Measurements from ENCODE around the gene RASD2. TPM values are rescaled to one million over a fixed set of nuclear protein-coding genes. Genes with fewer than 3 reads are reported as not detected.
A peak's percentile ranks its signal among the peaks of the same experiment; 100 is the strongest.
"Not testable (repeated sequence)": the region's sequence is repeated elsewhere in the genome, so short reads cannot be mapped to it uniquely, and the experiment has no call there.

RASD2 gene
- 0.70 TPM for polyA plus RNA-seq (2013, experiment 1 of 2)
- 1.3 TPM for polyA plus RNA-seq (2013, experiment 2 of 2)

GRCh38 chr22:35540595-35541253 lies at the start of gene RASD2:
Gene RASD2 (plus strand): TSS chr22:35540831. CDS start chr22:35546810, 5,979 bp downstream.
- Histone ChIP-seq H3K9me3 (ENCODE audit: insufficient read depth, low read depth, low read length) (no peaks in the 10 kb centered on the region), H3K4me1 (ENCODE audit: insufficient read depth, low read length) (peaks cover 11% of the 10 kb centered on the region; the same call in 1 of the 2 replicates), H3K27me3 (ENCODE audit: insufficient read depth, low read length) (peaks cover 45% of the 10 kb centered on the region), H3K36me3 (ENCODE audit: insufficient read depth, low read length) (no peaks in the 10 kb centered on the region), H3K4me3 (ENCODE audit: low read length) (peak within 1 kb of the TSS; percentile 63), H3K27ac (ENCODE audit: low read depth, low read length) (no peak within 1 kb of the TSS), H3K9ac (ENCODE audit: low read depth, low read length) (peak within 1 kb of the TSS; percentile 43; the same call in 1 of the 2 replicates)
- WGBS, result under 1% methylated on average over 49 of the region's 49 CpGs

GRCh38 chr22:35491061-35491907 lies 49.3 kb upstream of the RASD2 start:
- not testable (repeated sequence) for H3K27me3 ChIP-seq (ENCODE audit: insufficient read depth, low read length); H3K9ac ChIP-seq (ENCODE audit: low read depth, low read length); H3K4me3 ChIP-seq (ENCODE audit: low read length); H3K4me1 ChIP-seq (ENCODE audit: insufficient read depth, low read length); H3K27ac ChIP-seq (ENCODE audit: low read depth, low read length); H3K36me3 ChIP-seq (ENCODE audit: insufficient read depth, low read length); H3K9me3 ChIP-seq (ENCODE audit: insufficient read depth, low read depth, low read length)
- WGBS, result 90% methylated on average over 16 of the region's 24 CpGs

- Histone ChIP-seq H3K4me1 (ENCODE audit: insufficient read depth, low read length) (no peaks in the 10 kb centered on the region), H3K36me3 (ENCODE audit: insufficient read depth, low read length) (no peaks in the 10 kb centered on the region), H3K9ac (ENCODE audit: low read depth, low read length) (no peak overlapping the region), H3K9me3 (ENCODE audit: insufficient read depth, low read depth, low read length) (no peaks in the 10 kb centered on the region), H3K4me3 (ENCODE audit: low read length) (no peak overlapping the region), H3K27ac (ENCODE audit: low read depth, low read length) (no peak overlapping the region), H3K27me3 (ENCODE audit: insufficient read depth, low read length) (0 out of 2 replicates have a peak, but pooled peaks cover 2% of the 10 kb centered on the region)
- 90% methylated on average over 3 of the region's 3 CpGs for WGBS
Measured at GRCh38 chr22:35491908-35492380, 48.7 kb upstream of the RASD2 start.

GRCh38 chr22:35493074-35493473 lies 47.6 kb upstream of the RASD2 start:
- H3K9me3 ChIP-seq (ENCODE audit: insufficient read depth, low read depth, low read length), result no peaks in the 10 kb centered on the region
- no peak overlapping the region for H3K9ac ChIP-seq (ENCODE audit: low read depth, low read length)
- H3K36me3 ChIP-seq (ENCODE audit: insufficient read depth, low read length), result no peaks in the 10 kb centered on the region
- 89% methylated on average over 5 of the region's 5 CpGs for WGBS
- no peaks in the 10 kb centered on the region for H3K4me1 ChIP-seq (ENCODE audit: insufficient read depth, low read length)
- H3K27ac ChIP-seq (ENCODE audit: low read depth, low read length), result no peak overlapping the region
- 0 out of 2 replicates have a peak, but pooled peaks cover 2% of the 10 kb centered on the region for H3K27me3 ChIP-seq (ENCODE audit: insufficient read depth, low read length)
- H3K4me3 ChIP-seq (ENCODE audit: low read length), result no peak overlapping the region

GRCh38 chr22:35495711-35496110 lies 44.9 kb upstream of the RASD2 start:
- not testable (repeated sequence) for H3K4me1 ChIP-seq (ENCODE audit: insufficient read depth, low read length); H3K9ac ChIP-seq (ENCODE audit: low read depth, low read length); H3K27ac ChIP-seq (ENCODE audit: low read depth, low read length); H3K4me3 ChIP-seq (ENCODE audit: low read length); H3K9me3 ChIP-seq (ENCODE audit: insufficient read depth, low read depth, low read length); H3K36me3 ChIP-seq (ENCODE audit: insufficient read depth, low read length); H3K27me3 ChIP-seq (ENCODE audit: insufficient read depth, low read length)
- WGBS, result 96% methylated on average over 14 of the region's 14 CpGs

- no peaks in the 10 kb centered on the region for H3K4me1 ChIP-seq (ENCODE audit: insufficient read depth, low read length)
- no peaks in the 10 kb centered on the region for H3K9me3 ChIP-seq (ENCODE audit: insufficient read depth, low read depth, low read length)
- no peak overlapping the region for H3K27ac ChIP-seq (ENCODE audit: low read depth, low read length)
- H3K27me3 ChIP-seq (ENCODE audit: insufficient read depth, low read length), result no peaks in the 10 kb centered on the region
- no peak overlapping the region for H3K9ac ChIP-seq (ENCODE audit: low read depth, low read length)
- H3K36me3 ChIP-seq (ENCODE audit: insufficient read depth, low read length), result no peaks in the 10 kb centered on the region
- no peak overlapping the region for H3K4me3 ChIP-seq (ENCODE audit: low read length)
- WGBS, result 82% methylated on average over 5 of the region's 6 CpGs
Measured at GRCh38 chr22:35496768-35497312, 43.8 kb upstream of the RASD2 start.

GRCh38 chr22:35498026-35498800 lies 42.4 kb upstream of the RASD2 start:
- WGBS, result 92% methylated on average over 13 of the region's 14 CpGs
- Histone ChIP-seq H3K9me3 (ENCODE audit: insufficient read depth, low read depth, low read length) (no peaks in the 10 kb centered on the region), H3K36me3 (ENCODE audit: insufficient read depth, low read length) (no peaks in the 10 kb centered on the region), H3K27ac (ENCODE audit: low read depth, low read length) (no peak overlapping the region), H3K4me3 (ENCODE audit: low read length) (no peak overlapping the region), H3K27me3 (ENCODE audit: insufficient read depth, low read length) (no peaks in the 10 kb centered on the region), H3K4me1 (ENCODE audit: insufficient read depth, low read length) (no peaks in the 10 kb centered on the region), H3K9ac (ENCODE audit: low read depth, low read length) (no peak overlapping the region)

GRCh38 chr22:35502836-35503235 lies 37.8 kb upstream of the RASD2 start:
- Histone ChIP-seq H3K27me3 (ENCODE audit: insufficient read depth, low read length) (no peaks in the 10 kb centered on the region), H3K9me3 (ENCODE audit: insufficient read depth, low read depth, low read length) (no peaks in the 10 kb centered on the region), H3K36me3 (ENCODE audit: insufficient read depth, low read length) (no peaks in the 10 kb centered on the region), H3K4me1 (ENCODE audit: insufficient read depth, low read length) (no peaks in the 10 kb centered on the region), H3K27ac (ENCODE audit: low read depth, low read length) (no peak overlapping the region), H3K9ac (ENCODE audit: low read depth, low read length) (no peak overlapping the region), H3K4me3 (ENCODE audit: low read length) (no peak overlapping the region)
- WGBS, result 92% methylated on average over 3 of the region's 3 CpGs

GRCh38 chr22:35505399-35506258 lies 35.0 kb upstream of the RASD2 start:
- Histone ChIP-seq H3K4me3 (ENCODE audit: low read length) (no peak overlapping the region), H3K4me1 (ENCODE audit: insufficient read depth, low read length) (0 out of 2 replicates have a peak, but pooled peaks cover 5% of the 10 kb centered on the region), H3K9ac (ENCODE audit: low read depth, low read length) (no peak overlapping the region), H3K36me3 (ENCODE audit: insufficient read depth, low read length) (no peaks in the 10 kb centered on the region), H3K9me3 (ENCODE audit: insufficient read depth, low read depth, low read length) (no peaks in the 10 kb centered on the region), H3K27ac (ENCODE audit: low read depth, low read length) (no peak overlapping the region), H3K27me3 (ENCODE audit: insufficient read depth, low read length) (no peaks in the 10 kb centered on the region)
- WGBS, result 82% methylated on average over 7 of the region's 7 CpGs

GRCh38 chr22:35506259-35506570 lies 34.4 kb upstream of the RASD2 start:
- no peaks in the 10 kb centered on the region for H3K36me3 ChIP-seq (ENCODE audit: insufficient read depth, low read length)
- H3K4me3 ChIP-seq (ENCODE audit: low read length), result no peak overlapping the region
- 81% methylated on average over 2 of the region's 2 CpGs for WGBS
- H3K27ac ChIP-seq (ENCODE audit: low read depth, low read length), result no peak overlapping the region
- no peaks in the 10 kb centered on the region for H3K9me3 ChIP-seq (ENCODE audit: insufficient read depth, low read depth, low read length)
- H3K27me3 ChIP-seq (ENCODE audit: insufficient read depth, low read length), result no peaks in the 10 kb centered on the region
- H3K4me1 ChIP-seq (ENCODE audit: insufficient read depth, low read length), result peaks cover 11% of the 10 kb centered on the region
- H3K9ac ChIP-seq (ENCODE audit: low read depth, low read length), result no peak overlapping the region

Data from HUES64 (cell line).